HG03095 (cell line): ENCODE results near the gene S100A12.
"Not testable (repeated sequence)": the region's sequence is repeated elsewhere in the genome, so short reads cannot be mapped to it uniquely, and the experiment has no call there.

Experiments used
- ATAC-seq: cut with Tn5 transposase; IDR thresholded peaks from one replicate; pipeline ENCODE4 v1.9.1; 2021; ENCODE audit warnings: moderate library complexity; ENCODE audit not compliant: unreplicated experiment

The S100A12 gene

DNA sequence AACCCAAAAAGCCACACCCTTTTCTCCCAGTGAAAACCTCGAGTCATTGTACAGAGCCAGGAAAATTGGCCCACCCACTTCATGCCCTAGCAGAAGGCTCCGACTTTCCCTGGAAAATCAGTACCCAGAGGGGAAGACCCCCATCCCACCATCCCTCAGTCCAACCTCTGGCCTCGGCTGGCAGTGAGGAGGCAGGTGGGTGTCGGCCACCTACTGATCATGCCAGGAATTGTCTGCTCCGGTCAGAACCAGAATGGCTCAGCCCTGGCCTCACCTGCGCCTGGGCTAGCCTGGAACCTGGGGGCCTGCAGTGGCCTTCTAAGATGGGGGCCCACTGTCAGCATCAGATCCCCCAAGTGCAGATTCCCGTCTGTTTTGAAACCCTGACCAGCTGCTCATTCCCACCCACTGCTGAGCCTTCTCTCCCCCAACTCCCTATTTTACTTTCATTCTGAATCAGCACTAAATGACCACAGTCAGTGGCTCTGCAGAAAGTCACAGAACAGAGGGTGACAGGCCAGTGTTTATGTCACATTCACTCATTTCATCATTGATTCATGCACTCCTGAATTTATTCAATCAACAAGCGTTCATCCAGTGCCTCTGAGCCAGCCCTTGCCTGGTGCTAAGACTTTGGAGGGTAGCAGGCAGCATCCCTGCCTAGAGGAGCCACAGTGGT lies 20.8 kb downstream of the S100A12 start:
- ATAC-seq, result no peak

DNA sequence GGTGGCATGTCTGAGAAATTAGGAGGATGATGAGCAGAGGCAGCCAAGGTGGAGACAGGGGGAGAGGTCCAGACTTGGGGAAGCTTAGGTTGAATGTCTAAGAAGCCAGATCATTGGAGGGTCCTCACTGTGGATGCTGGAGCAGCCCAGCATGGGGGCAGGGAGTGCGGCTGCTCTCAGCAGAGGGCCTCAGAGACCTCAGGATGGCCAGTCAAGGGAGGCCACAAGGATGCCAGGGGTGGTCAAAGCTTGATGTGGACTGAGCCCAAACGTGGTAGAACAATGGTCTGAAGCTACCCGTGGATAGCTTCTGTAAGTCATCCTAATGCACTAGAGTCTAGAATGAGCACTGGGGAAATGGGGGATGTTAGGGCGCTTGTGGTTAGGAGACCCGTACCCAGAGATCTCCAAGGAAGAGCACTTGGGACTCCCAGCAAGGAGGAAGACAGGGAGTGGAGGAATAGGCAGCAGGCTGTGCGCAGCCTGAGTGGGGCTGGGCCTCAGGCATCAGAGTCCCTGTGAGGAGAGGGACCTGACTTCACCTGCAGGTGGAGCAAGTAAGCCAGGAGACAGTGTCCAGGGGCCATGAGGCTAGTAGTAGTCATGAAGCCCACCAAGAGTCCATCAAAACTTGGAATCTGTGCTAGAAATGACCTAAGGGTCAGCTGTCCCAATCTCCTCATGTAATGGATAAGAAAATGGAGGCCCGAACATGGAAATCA lies 22.0 kb downstream of the S100A12 start:
- ATAC-seq, result no peak

DNA sequence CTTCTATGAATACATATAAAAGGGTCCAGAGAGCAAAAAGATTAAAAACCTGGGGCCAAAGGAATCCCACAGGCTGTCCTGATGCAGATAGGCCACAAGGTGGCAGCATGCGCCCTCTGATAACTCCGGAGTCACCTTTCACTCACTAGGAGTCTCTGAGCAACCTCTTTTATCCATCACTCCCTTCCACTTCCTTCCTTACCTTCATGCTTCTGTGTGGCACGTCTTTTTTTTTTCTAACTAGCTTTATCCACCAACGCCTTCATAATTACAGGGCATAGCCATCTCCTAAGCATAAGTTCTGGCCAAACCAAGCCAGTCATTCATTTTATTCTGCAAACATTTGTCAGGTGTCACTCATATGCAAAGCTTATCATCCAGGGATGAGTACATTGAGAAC lies 22.9 kb downstream of the S100A12 start:
- no peak for ATAC-seq

DNA sequence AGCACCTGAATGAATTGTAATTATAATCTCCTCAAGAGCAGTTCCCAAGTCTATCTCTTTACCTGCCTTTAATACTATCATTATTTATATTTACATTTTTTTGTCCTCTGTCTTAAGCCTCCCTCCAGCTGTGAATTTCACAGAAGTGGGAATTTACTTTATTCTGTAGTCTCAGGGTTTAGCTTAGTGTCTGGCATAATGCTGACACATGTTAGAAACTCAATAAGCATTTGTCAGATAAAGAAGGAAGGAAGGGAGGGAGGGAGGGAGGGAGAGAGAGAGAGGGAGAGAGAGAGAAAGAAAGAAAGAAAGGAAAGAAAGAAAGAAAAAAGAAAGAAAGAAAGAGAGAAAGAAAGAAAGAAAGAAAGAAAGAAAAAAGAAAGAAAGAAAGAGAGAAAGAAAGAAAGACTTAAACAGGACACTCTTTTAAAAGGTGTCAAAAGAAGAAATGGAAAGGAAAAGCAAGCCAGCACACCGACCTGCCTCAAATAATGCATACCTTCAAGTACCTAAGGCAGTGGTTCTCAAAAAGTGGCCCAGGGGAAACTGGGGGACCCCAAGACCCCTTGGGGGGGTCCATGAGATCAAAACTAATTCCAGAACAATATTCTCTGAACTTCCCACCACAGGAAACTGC lies 25.0 kb downstream of the S100A12 start:
- ATAC-seq, result no peak

DNA sequence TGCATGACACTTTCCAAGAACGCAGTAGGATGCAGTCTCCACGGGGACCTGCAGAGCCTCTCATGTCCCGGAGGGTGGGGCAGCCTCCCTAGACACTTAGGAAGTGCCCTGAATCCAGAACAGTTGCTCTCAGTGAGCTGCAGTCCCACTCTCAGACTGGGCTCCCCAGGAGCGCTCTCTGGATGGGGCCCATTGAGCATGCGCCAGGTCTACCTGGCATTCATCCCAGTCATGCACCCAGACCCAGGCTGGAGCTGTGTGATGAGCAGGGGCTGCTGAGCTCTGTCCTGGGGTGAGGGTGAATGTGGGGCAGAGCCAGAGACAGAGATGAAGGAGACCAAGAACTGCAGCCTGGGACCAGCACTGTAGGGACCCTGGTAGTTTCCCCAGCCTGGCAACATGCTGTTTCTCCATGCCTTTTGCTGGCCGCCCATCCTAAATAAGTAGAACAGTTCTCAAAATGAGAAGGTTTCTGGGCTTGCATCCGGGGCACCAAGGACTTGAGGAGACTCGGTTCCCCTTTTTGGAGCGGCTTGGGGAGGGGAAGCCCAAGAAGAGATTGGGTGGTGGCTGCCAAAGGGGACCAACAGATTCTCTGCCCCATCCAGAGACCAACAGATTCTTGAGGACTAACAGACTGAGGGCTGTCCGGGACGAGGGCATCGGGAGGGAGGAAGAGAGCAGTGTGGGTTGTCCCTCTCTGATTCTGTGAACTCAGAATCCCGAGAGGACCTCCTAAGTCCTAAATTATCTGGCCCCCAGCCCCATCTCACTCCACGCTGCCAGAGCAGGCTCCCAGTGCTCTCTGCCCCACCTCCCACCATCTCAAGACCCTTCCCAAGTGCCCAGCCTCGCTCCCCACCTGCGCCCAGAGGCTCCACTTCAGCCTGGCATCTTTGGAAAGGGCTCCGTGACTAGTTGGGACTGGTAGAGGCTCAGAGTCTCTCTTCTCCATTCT lies 25.8 kb downstream of the S100A12 start:
- ATAC-seq, result no peak

DNA sequence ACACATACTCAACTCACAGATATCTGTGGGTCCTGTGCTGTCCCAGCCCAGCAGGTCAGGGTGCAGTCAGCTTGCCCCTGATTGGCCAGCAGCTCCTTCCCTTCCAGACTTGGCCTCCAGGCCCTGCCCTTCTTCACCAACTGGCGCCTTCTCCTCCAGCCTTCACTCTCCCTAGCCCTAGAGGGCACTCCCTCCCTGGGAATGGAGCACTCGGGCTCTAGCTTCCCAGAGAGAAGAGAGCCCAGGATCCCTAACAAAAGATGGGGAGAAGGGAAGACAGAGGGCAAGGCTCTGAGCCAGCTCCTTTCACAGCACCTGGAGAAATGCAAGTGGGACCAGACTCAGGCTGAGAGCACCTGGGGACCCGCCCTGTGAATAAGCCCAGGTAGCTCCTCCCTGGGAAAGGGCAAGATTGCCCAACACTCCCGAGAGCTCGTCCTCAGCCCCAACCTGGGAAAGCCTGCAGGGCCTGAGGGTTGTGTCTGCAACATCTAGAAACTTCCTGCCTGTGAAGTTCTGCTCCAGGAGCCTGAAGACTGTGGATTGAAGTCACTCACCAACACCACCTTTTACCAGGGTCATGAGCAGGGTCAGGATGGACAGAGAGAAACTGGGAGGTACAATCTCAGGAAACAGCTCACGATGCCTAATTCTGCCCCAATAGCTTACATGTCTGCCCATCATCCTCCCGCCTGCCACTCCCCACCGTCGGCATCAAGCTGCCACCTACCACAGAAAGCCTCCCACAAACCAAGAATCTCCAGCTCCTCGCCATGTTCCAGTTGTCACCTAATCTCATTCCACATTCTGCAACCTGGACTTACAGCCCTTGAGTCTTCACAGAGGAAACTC lies 26.7 kb downstream of the S100A12 start, which contains the start of gene PGLYRP4:
Gene PGLYRP4, minus strand, starts transcription at position 331 of the 852 bp plus-strand sequence. CDS start 909 bp downstream, outside the sequence.
- ATAC-seq, result no peak

DNA sequence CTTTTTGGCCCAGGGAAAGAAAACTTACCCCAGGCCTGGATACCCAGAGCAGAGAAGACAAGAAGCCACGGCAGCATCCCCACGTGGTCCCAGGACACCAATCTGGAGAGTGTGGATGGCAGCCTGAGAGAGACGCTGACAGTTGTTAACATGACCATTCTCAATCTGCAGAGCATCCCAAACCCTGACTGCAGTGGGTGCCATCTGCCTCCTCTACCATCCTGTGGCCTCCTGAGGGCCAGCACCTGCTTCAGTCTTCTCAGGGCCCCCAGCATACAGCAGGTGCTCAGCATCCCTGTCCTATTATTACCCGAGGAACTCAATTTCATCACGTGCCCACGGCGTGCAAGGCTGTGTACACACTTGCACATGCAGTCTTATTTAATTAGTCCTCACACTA lies 27.6 kb downstream of the S100A12 start:
- no peak for ATAC-seq

DNA sequence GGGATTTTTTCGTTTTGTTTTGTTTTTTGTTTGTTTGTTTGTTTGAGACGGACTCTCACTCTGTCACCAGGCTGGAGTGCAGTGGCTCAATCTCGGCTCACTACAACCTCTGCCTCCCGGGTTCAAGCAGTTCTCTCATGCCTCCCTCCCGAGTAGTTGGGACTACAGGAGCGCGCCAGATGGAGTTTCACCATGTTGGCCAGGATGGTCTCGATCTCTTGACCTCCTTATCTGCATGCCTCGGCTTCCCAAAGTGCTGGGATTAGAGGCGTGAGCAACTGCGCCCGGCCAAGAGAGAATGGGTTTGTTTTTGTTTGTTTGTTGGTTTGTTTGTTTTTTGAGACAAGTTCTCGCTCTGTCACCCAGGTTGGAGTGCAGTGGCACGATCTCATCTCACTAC lies 28.4 kb downstream of the S100A12 start:
- ATAC-seq, result not testable (repeated sequence)

DNA sequence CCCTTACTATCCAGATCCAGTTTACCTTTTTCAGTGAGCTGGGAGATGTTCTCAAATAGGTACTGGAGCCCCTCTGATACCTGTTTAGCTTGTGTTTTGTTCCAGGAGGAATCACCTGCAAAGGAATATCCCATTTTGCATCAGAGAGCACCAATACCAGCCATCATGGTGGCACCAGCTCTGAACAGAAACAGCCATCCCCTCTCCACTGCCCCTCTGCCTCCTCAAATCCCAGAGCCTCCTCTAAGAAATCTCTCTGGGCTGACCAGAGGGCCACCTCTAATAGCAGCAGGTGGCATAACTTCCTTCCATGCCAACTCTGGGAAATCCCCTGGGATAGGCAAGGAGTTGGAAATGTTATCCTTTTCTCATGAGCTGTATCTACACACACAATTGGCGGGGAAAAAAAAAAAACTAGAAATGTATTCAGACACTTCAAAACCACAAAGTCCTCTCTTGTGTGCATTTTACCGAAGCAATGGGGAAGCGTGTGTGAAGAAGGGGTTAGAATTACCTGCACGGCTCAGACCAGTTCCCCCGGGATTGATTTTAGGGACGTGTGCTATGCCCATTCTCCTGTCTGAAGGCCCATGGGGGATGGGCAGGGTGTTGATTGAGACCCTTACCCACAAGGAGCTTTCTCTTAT lies 29.2 kb downstream of the S100A12 start:
- no peak for ATAC-seq

DNA sequence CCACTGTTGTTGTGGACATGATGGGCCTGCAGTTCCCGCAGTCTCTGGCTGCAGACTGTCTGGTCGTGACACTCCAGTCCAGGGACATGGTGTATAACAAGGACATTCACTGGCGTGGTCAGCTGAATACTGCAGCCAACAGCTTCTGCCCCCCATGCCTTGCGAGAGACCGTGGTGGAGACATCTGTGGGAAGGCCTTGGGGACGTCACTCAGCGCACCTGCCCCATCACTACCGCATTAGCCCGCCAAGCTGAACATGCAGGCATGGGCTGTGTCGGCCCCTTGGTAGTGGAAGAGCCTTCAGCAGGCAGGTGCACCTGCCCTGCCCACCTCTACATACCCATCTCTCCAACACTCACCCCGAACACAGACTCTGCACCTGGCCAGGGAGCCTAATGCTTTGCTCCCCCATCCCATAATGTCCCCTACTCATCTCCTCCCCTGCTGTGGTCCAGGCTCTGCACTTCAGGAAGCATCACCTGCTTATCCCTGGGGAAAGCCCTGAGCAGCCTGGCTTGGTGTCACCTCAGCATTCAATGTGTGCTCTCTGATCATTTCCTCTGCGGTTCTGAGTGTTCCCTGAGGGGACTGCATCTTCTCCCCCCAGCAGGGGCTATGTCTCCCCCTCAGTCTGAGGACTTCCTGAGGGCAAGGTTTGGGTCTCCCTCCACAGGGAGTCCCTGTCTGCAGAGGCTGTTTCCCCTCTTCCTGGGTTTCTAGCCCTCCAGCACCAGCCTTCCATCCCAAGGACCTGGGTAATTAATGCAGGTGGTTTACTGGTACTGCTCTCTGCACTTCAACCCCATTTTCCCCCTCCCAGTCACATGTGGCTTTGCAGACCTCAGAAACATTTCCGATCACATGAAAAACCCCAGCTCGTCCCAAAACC lies 30.0 kb downstream of the S100A12 start:
- no peak for ATAC-seq

DNA sequence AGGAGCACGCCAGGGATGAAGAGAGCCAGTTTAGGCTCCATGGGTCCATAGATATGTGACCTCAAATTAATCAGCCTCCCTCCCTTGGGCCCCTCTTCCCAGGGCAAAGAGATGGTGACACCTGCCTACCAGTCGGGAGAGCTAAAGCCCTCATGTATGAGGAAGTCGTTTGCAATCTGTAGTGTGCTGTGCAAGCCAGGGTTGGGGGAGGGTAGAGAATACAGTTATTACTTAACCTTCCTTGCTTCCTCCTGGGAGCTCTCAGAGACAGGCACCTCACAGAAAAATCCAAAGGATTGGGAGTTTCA lies 30.7 kb downstream of the S100A12 start:
- ATAC-seq, result no peak

DNA sequence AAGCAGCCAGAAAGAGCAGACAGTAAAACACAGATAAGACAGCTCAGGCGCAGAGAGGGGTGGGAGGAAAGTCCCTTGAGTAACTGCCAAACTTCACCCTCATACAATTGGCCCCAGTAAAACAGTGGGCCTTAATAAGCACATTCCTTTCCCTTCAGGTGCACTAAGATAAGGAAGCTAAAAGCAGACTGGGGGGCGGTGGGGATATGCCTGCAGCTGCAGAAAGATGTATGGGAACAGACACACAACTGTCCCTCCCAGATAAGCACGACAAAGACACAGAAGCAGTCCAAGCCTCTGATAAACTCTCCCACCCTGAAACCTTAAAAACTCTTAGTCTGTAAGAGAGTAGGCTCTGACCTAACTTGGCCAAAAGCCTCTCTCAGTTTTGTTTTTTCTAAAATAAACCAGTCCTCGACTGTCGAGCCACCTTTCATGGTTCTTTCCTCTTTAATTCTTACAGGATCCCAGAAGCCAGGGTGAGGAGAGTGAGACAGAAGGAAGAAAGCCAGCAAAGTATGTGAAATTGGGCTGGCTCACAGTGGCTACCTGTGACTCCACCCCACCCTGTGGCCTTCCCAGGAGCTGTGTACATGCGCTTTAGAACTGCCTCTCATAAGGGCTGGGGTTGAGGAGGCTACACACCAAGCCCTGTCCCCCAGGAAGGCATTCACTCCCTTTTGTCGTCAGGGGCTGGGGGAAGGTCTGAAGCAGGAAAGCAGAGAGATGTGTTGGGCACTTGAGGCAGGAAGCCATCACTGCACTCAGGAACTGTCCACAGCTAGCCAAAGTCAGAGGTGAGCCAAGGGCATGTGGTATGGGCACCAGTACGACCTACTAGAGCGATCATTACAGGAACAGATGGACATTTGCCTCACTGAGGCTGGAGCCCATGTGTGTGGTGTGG lies 31.4 kb downstream of the S100A12 start:
- no peak for ATAC-seq

DNA sequence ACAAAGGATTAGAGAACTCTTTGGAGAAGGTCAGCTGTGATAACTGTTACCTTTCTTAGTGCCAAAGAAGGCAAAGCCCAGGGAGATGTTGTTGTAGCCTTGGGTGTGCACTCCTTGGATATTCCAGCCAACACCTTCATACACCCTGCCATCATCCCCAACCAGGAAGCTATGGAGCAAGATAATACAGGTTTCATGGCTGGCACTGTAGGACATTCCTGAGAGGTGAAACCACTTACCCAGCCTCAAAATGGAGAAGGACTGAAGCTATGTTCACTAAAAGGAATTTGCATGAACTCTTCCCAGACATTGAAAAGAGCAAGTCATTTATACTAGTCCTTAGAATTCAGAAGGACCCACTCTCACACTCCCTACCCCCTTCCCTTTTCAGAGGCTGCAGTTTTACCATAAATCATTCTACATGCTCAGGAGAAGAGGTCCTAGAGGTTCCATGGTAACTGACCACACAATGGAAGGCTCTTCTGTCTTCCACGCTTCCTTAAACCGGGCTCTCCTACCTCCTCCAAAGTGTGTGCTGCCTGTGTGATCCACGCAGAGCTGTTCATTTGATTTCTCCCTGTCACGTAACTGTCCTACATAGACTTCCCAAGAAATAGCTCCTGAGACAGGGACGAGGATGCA lies 32.3 kb downstream of the S100A12 start:
- no peak for ATAC-seq

DNA sequence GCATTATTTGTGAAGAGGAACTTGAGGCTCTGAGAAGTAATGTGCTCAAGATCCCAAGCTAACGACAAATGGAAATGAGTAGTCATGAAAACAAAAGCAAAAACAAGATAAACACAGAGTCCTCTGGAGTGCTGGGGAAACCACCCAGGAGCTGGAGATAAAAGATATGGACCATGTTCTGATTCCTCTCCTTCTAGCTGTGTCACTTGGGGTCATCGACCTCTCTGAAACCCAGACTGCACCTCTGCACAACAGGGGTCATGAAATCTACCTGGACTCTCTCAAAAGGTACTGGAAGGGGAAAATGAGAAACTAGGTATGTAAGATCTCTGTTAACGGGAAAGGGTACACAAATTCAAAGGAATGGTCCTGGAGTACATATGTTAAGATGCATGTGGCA lies 33.2 kb downstream of the S100A12 start:
- no peak for ATAC-seq

DNA sequence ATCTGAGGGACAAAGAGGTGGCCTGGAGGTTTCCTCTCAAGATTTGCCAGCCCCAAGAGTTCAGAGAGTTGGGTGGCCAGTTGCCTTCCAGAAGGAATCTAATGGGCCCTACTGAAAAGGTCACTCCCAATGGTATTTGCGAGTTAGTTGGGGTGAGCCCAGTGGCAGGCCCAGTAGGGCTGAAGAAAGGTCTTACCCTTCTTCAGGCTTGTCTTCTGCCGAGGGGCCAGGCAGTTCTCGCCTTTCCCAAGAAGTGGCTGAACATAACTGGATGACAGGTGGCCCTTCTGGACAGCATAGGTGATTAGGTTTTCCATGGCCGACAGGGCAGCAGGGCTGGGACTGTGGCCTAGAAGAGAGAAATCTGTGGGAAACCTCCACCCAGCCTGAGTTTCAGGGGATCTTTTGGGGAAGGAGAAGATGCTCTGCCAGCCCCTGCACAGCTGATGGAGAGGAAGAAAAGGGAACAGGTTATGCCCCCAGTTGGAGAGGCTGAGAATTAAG lies 33.9 kb downstream of the S100A12 start:
- ATAC-seq, result no peak

DNA sequence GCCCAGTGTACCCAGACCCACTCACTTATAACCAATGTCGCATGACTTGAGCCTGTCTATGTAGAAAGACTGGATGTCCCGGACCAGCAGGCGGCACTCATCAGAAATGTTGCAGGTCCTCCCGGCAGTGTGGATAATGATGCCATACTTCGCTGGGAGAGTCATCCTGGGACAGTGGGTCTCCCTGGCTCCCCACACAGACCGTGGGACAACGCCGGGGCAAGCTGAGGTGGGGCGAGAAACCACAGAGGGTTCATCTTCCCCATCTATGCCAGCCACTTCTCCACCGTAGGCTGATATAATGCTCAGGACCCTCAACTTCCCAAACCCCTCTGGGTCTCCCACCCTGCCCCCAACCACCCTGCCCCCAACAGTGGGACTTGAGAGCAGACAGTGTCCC lies 35.1 kb downstream of the S100A12 start:
- ATAC-seq, result no peak

DNA sequence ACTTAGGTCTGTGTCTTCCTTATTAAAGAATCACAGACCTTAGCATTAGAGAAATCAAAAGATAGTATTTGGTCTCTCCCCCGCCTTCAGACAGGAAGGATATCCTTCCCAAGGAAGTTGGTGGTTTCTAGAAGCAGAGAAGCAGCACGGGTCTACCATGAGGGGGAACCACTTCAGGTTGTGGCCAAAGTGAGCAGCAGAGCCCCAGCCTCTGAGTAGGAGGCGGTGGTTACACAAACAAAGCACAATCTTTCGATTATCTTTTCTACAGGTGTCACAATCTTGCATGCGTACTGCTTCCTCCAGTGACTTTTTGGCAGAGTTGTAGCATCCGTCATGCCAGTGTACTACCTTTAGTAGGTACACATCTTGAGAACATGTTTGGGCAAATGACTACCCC lies 35.6 kb downstream of the S100A12 start:
- ATAC-seq, result no peak
